SK-N-SH treated with all-trans-retinoic acid at 6 μM for 48 hours (cell line): ENCODE measurements around the gene ALOX12.

Experiments
- ARNTL ChIP-seq: fragments of 450-650 bp; formaldehyde crosslinking; IDR thresholded peaks from 2 replicates; pipeline ENCODE4 v1.5.0; 2020; ENCODE audit warnings: low read depth, mild to moderate bottlenecking, moderate library complexity, borderline replicate concordance
- BACH2 ChIP-seq: fragments of 250-450 bp; sonication (Bioruptor Pico); IDR thresholded peaks from 2 replicates; pipeline ENCODE4 v1.9.0; 2021; ENCODE audit warnings: mild to moderate bottlenecking, borderline replicate concordance
- CSDC2 ChIP-seq: fragments of 250-450 bp; sonication (Bioruptor Pico); IDR thresholded peaks from 2 replicates; pipeline ENCODE4 v1.5.0; 2020; ENCODE audit warnings: mild to moderate bottlenecking, moderate library complexity
- ESRRG ChIP-seq: fragments of 250-450 bp; sonication (Bioruptor Pico); IDR thresholded peaks from 2 replicates; pipeline ENCODE4 v1.6.1; 2021; ENCODE audit warnings: mild to moderate bottlenecking
- RARB ChIP-seq: fragments of 250-450 bp; sonication (Bioruptor Pico); IDR thresholded peaks from 2 replicates; pipeline ENCODE4 v1.8.0; 2021; ENCODE audit warnings: mild to moderate bottlenecking, moderate library complexity
- SNAI2 ChIP-seq: fragments of 250-450 bp; sonication (Bioruptor Pico); IDR thresholded peaks from 2 replicates; pipeline ENCODE4 v1.5.0; 2020; ENCODE audit warnings: mild to moderate bottlenecking, moderate library complexity
- TCF4 ChIP-seq: fragments of 250-450 bp; sonication (Bioruptor Pico); IDR thresholded peaks from 2 replicates; pipeline ENCODE4 v1.8.0; 2021; ENCODE audit warnings: mild to moderate bottlenecking, moderate library complexity, borderline replicate concordance
- TOX ChIP-seq: fragments of 250-450 bp; sonication (Bioruptor Pico); IDR thresholded peaks from 2 replicates; pipeline ENCODE4 v1.8.0; 2021; ENCODE audit warnings: mild to moderate bottlenecking, moderate library complexity, borderline replicate concordance
- ZC3H10 ChIP-seq: fragments of 250-450 bp; sonication (Bioruptor Pico); IDR thresholded peaks from 2 replicates; pipeline ENCODE4 v1.5.1; 2021; ENCODE audit warnings: mild to moderate bottlenecking, moderate library complexity
- ZFP30 ChIP-seq: fragments of 450-650 bp; formaldehyde crosslinking; IDR thresholded peaks from 2 replicates; pipeline ENCODE4 v1.5.0; 2022; ENCODE audit warnings: mild to moderate bottlenecking, moderate library complexity
- ZNF70 ChIP-seq: fragments of 450-650 bp; formaldehyde crosslinking; IDR thresholded peaks from 2 replicates; pipeline ENCODE4 v1.5.0; 2020; ENCODE audit warnings: mild to moderate bottlenecking, moderate library complexity
- TF ChIP-seq, protein P1 (sequence below): fragments of 250-450 bp; sonication (Bioruptor Pico); IDR thresholded peaks from 2 replicates; pipeline ENCODE4 v1.8.0; 2020; ENCODE audit warnings: mild to moderate bottlenecking, moderate library complexity, borderline replicate concordance
- TF ChIP-seq, protein P2 (sequence below): fragments of 250-450 bp; sonication (Bioruptor Pico); IDR thresholded peaks from 2 replicates; pipeline ENCODE4 v1.5.1; 2020; ENCODE audit warnings: low read depth, mild to moderate bottlenecking, moderate library complexity
- TF ChIP-seq, protein P3 (sequence below): fragments of 250-450 bp; sonication (Bioruptor Pico); IDR thresholded peaks from 2 replicates; pipeline ENCODE4 v1.8.0; 2021; ENCODE audit warnings: low read depth, mild to moderate bottlenecking, moderate library complexity, borderline replicate concordance

GRCh38 chr17:6986676-6987075 lies 9.2 kb upstream of the ALOX12 start:
- TF ChIP-seq TOX (CRISPR knock-in tag) (no peak), RARB (CRISPR knock-in tag) (no peak), CSDC2 (CRISPR knock-in tag) (no peak), ESRRG (no peak), ZC3H10 (CRISPR knock-in tag) (no peak), SNAI2 (CRISPR knock-in tag) (no peak), BACH2 (CRISPR knock-in tag) (no peak), ZNF70 (no peak), ZFP30 (CRISPR knock-in tag) (no peak), TCF4 (CRISPR knock-in tag) (no peak), ARNTL (no peak)
- TF ChIP-seq, protein P1, sequence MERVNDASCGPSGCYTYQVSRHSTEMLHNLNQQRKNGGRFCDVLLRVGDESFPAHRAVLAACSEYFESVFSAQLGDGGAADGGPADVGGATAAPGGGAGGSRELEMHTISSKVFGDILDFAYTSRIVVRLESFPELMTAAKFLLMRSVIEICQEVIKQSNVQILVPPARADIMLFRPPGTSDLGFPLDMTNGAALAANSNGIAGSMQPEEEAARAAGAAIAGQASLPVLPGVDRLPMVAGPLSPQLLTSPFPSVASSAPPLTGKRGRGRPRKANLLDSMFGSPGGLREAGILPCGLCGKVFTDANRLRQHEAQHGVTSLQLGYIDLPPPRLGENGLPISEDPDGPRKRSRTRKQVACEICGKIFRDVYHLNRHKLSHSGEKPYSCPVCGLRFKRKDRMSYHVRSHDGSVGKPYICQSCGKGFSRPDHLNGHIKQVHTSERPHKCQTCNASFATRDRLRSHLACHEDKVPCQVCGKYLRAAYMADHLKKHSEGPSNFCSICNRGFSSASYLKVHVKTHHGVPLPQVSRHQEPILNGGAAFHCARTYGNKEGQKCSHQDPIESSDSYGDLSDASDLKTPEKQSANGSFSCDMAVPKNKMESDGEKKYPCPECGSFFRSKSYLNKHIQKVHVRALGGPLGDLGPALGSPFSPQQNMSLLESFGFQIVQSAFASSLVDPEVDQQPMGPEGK (CRISPR knock-in tag), result no peak
- TF ChIP-seq, protein P2, sequence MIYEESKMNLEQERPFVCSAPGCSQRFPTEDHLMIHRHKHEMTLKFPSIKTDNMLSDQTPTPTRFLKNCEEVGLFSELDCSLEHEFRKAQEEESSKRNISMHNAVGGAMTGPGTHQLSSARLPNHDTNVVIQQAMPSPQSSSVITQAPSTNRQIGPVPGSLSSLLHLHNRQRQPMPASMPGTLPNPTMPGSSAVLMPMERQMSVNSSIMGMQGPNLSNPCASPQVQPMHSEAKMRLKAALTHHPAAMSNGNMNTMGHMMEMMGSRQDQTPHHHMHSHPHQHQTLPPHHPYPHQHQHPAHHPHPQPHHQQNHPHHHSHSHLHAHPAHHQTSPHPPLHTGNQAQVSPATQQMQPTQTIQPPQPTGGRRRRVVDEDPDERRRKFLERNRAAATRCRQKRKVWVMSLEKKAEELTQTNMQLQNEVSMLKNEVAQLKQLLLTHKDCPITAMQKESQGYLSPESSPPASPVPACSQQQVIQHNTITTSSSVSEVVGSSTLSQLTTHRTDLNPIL (CRISPR knock-in tag), result no peak
- TF ChIP-seq, protein P3, sequence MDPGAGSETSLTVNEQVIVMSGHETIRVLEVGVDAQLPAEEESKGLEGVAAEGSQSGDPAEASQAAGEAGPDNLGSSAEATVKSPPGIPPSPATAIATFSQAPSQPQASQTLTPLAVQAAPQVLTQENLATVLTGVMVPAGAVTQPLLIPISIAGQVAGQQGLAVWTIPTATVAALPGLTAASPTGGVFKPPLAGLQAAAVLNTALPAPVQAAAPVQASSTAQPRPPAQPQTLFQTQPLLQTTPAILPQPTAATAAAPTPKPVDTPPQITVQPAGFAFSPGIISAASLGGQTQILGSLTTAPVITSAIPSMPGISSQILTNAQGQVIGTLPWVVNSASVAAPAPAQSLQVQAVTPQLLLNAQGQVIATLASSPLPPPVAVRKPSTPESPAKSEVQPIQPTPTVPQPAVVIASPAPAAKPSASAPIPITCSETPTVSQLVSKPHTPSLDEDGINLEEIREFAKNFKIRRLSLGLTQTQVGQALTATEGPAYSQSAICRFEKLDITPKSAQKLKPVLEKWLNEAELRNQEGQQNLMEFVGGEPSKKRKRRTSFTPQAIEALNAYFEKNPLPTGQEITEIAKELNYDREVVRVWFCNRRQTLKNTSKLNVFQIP (CRISPR knock-in tag), result no peak
